Measurements from ENCODE around the gene SPRN.
"Not testable (repeated sequence)": the region's sequence is repeated elsewhere in the genome, so short reads cannot be mapped to it uniquely, and the experiment has no call there.

SPRN gene

DNA sequence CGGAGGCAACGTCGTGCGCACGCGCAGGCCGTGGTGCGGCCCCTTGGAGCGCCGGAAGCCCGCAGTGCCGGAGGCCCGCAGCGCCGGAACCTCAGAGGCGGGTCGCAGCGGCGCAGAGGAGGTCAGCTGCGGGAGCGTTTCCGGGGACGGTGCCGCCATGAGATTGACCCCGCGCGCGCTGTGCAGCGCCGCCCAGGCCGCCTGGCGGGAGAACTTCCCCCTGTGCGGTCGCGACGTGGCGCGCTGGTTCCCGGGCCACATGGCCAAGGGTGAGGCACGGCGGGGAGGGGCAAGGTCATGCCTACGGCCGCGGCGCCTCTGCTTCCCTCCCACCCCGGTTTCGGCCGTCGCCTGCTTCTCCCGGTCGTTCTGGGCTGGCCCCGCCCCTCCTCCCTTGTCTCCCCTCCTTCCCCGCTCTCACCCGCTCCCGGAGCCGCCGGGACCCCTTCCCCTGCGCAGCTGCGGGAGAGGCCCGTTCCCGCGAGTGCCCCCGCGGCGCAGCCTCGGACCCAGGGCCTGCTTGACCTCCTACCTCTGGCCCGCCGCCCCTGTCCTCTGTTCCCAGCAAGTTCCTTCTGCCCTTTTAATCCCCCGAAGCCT lies 30.3 kb downstream of the SPRN start, which contains the start of gene MTG1:
MTG1 (plus strand) TSS at position 94 of the 600 bp plus-strand sequence; CDS start at position 158, 64 bp downstream.
- peak; percentile 95 for DNase-seq
- in situ Hi-C loops (cut with HindIII; ENCODE audit: low pct_ligation_motif_present, low pct_unique_long_range_greater_than_20kb, low sequenced_read_pairs), result no loop called here

DNA sequence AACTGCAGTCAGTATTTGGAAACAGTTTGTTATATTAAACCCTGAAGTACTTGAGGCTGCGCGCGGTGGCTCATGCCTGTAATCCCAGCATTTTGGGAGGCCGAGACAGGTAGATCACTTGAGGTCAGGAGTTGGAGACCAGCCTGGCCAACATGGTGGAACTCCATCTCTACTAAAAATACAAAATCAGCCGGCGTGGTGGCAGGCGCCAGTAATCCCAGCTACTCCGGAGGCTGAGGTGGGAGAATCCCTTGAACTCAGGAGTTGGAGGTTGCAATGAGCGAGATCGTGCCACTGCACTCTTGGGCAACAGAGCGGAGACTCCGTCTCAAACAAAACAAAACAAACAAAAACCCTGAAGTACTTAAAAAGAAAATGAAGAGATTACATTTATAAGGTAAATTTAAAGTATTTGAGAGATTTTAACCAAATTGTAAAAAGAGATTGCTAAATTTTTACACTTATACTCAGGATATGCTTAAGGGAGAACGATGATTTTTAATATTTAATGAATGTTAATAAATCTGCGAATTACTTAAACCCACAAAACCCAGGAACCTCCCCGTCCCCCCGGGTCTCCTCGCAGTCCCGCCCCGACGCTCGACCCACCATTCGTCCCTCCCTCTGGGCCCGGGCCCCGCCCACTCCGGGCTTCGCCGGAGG lies 30.9 kb downstream of the SPRN start:
- in situ Hi-C loops (cut with HindIII; ENCODE audit: low pct_ligation_motif_present, low pct_unique_long_range_greater_than_20kb, low sequenced_read_pairs), result no loop called here
- no peak for DNase-seq

DNA sequence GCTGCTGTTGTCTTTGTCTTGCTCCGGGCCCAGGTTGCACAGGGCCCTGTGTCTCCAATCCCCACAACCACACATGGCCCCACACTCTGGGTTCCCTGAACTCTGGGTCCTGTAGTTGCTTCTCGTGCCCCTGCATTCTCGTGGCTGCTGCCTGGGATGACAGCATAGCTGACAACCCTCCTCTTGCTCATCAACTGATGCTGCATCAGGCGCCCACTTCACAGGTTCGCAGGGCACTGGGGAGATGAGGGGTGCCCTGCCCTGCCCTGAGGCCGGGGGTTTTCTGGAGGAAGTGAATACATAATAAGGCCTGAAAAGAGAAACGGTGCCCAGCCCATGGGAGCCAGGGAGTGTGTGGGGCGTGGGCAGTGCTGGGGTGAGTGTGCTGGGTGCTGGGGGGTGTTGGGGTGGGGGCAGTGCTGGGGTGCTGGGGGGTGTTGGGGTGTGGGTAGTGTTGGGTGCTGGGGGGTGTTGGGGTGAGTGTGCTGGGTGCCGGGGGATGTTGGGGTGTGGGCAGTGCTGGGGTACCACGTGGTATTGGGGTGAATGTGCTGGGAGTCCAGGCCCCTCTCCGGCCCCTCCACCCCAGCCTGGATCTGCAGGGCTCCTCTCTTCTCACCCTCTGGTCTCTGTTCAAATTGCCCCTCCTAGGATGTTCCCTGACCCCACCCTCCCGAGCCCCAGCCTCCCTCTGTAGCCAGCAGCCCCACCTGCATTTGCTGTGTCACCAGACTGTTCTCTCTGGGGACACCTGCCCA lies 32.5 kb downstream of the SPRN start:
- no peak for DNase-seq
- in situ Hi-C loops (cut with HindIII; ENCODE audit: low pct_ligation_motif_present, low pct_unique_long_range_greater_than_20kb, low sequenced_read_pairs), result no loop called here

DNA sequence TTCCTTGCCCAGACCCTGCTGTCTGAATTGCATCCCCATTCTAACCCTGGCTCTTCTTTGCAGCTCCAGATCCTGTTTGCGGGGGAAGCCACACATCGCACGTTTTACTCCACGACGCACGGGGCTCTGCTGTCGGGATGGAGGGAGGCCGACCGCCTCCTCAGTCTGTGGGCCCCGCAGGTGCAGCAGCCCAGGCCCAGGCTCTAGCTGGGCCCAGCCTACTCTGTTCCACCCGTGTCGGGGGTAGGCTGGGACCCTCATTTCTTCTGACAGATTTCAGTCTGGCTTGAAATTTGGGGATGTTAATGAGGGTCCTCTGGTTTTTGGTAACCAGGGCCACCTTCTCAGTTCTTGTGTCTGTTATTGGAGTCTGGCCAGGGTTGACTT lies 33.2 kb downstream of the SPRN start:
- in situ Hi-C loops (cut with HindIII; ENCODE audit: low pct_ligation_motif_present, low pct_unique_long_range_greater_than_20kb, low sequenced_read_pairs), result no loop called here
- no peak for DNase-seq

DNA sequence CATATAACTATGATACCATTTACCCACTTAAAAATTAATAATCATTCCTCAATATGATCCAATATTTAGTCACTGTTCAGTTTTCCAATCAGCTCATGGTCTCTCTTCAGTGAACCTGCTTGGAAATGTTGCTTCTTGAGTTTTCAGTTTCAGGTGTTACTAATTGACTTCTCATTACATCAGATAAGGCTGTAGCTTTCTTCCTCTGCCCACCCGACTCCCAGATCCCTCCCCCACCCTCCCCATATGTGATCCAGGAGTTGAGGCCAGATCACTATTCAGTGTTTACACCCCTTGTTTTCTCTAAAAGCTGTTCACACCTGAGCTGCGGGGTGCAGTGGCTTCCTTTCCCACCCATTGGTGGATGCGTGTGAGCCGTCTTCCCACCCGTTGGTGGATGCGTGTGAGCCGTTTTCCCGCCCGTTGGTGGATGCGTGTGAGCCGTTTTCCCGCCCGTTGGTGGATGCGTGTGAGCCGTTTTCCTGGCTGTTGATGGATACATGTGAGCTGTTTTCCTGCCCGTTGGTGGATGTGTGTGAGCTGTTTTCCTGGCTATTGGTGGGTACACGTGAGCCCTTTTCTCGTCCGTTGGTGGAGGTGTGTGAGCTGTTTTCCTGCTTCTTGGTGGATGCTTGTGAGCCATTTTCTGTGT lies 33.7 kb downstream of the SPRN start:
- no peak for DNase-seq
- in situ Hi-C loops (cut with HindIII; ENCODE audit: low pct_ligation_motif_present, low pct_unique_long_range_greater_than_20kb, low sequenced_read_pairs), result no loop called here

DNA sequence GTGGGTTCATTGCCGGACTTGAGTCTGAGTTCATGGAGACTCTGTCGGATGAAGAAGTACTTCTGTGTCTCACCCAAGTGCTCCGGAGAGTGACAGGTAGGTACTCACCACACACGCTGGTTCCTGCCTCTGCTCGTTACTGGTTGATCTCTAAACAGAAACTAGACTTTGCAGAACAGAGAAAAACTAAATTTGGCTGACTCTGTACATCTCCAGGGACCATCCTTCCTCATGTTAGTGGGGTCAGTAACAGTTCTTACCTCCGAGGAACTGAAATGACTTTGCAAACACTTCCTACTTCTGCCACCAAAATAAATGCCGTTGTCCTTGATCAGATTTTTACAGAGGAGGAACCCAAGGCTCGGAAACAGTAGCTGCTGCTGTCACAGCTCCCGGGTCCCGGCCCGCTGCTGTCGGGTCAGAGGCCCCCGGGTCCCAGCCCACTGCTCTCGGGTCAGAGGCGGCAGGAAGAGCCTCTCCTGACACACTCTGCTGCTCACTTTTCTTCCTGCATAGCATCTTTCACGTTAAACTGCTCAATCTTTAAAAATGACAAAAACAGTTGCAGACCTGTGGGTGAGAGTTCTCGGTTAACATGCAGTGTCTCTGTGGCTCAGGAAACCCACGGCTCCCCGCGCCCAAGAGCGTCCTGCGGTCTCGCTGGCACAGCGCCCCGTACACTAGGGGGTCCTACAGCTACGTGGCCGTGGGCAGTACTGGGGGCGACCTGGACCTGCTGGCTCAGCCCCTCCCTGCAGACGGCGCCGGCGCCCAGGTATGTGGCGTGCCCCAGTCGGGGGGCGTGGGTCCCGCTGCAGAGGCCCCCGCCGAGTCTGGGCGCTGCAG lies 35.2 kb downstream of the SPRN start:
- in situ Hi-C loops (cut with HindIII; ENCODE audit: low pct_ligation_motif_present, low pct_unique_long_range_greater_than_20kb, low sequenced_read_pairs), result no loop called here
- no peak for DNase-seq

DNA sequence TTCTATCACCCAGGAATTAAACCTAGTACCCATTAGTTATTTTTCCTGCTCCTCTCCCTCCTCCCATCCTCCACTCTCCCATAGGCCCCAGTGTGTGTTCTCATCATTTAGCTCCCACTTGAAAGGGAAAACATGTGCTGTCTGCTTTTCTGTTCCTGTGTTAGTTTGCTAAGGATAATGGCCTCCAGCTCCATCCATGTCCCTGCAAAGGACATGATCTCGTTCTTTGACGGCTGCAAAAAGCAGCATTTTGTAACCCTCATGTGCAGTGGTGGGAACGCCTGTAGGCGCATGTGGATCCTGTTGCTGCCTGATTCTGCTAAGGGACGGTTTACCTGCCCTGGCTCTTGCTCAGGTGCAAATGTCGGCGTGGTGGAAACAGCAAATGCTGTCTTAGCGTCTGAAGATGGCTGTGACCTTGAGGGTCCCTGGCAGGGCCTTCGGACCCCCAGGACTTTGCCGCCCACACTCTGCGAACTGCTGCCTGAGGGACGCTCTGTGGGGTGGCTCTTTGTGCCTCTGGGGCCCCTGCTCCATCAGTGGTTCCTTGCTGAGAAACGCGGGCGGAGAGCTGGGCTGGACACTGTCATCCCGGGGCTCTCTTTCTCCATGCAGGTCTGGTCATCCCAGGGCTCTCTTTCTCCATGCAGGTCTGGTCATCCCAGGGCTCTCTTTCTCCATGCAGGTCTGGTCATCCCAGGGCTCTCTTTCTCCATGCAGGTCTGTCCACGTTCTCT lies 36.0 kb downstream of the SPRN start:
- no peak for DNase-seq
- in situ Hi-C loops (cut with HindIII; ENCODE audit: low pct_ligation_motif_present, low pct_unique_long_range_greater_than_20kb, low sequenced_read_pairs), result no loop called here

DNA sequence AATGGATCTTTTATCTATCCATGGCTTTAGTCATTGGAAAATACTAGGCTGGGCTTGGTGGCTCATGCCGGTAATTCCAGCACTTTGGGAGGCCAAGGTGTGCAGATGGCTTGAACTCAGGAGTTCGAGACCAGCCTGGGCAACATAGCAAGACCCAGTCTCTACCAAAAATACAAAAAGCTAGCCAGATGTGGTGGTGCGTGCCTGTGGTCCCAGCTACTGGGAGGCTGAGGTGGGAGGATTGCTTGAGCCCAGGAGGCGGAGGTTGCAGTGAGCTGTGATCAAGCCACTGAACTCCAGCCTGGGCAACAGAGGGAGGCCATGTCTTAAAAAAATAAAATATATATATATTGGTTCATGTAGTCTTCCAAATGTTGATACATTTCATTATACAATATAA lies 37.5 kb downstream of the SPRN start:
- DNase-seq; in situ Hi-C loops (cut with HindIII; ENCODE audit: low pct_ligation_motif_present, low pct_unique_long_range_greater_than_20kb, low sequenced_read_pairs): not testable (repeated sequence)

DNA sequence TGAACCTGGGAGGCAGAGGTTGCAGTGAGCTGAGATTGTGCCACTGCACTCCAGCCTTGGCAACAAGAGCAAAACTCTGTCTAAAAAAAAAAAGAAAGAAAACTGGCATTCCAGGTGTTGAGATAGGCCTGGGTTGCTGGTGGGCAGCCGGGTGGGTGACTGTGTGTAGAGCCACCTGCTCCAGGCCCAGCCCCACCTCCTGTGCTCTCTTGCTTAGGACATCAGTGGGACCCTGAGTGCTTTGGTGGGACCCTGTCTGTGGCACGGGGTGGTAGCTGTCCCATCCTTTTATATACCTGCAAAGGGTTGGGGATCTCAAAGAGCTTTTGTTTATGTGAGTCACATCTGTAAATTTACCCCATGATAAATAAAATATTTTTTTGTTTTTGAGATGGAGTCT lies 39.2 kb downstream of the SPRN start:
- in situ Hi-C loops (cut with HindIII; ENCODE audit: low pct_ligation_motif_present, low pct_unique_long_range_greater_than_20kb, low sequenced_read_pairs), result no loop called here
- DNase-seq, result no peak

DNA sequence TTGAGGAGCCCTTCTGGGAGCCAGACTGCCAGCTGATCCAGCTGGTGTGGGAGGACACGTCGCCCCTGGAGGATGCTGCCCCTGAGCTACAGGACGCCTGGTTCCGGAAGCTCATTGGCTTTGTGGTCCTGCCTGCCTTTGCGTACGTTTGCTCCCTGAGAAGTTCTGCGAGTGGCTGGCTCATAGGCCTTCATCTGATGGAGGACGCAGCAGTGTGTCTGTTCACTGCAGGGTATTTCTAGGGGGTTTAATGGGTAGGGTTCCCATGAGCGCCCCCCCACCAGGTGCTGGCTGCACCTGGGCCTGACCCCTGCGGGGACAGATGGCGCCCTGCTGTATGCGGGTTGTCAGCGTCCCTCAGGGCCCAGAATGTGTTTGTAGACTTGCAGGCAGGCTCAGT lies 40.4 kb downstream of the SPRN start:
- DNase-seq, result no peak
- in situ Hi-C loops (cut with HindIII; ENCODE audit: low pct_ligation_motif_present, low pct_unique_long_range_greater_than_20kb, low sequenced_read_pairs), result no loop called here

DNA sequence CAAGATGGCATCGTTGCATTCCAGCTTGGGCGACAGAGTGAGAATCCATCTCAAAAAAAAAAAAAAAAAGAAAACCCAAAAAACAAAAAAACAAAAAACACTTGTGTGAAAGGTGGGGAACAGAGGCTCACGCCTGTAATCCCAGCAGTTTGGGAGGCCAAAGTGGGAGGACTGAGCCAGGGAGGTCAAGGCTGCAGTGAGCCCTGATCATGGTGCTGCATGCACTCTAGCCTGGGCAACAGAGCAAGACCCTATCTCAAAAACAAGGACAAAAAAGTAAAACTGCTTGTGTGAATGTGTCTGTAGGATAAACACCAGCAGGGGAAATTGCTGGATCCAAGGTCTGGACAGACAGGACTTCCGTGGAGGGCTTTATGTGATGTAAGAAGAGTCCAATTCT lies 40.9 kb downstream of the SPRN start:
- DNase-seq, result no peak
- in situ Hi-C loops (cut with HindIII; ENCODE audit: low pct_ligation_motif_present, low pct_unique_long_range_greater_than_20kb, low sequenced_read_pairs), result no loop called here

DNA sequence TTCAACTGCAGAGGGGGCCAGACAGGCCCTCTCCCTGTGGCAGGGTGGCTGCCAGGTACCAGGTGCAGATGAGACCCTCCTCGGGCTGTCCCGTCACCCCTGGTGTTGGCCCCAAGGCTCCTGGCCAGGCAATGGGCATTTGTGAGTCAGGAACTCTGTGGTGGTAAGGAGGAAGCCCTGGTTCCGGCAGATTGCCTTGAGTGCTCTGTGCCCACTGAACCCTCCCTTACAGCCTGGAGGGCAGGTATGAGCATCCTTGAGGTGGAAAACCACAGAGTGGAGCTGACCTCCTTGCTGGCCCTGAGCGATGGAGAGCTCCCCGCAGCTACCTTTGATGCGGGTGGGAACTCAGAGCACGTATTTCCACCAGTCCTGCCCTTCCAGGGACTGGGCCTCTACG lies 43.4 kb downstream of the SPRN start:
- DNase-seq, result no peak
- in situ Hi-C loops (cut with HindIII; ENCODE audit: low pct_ligation_motif_present, low pct_unique_long_range_greater_than_20kb, low sequenced_read_pairs), result no loop called here

DNA sequence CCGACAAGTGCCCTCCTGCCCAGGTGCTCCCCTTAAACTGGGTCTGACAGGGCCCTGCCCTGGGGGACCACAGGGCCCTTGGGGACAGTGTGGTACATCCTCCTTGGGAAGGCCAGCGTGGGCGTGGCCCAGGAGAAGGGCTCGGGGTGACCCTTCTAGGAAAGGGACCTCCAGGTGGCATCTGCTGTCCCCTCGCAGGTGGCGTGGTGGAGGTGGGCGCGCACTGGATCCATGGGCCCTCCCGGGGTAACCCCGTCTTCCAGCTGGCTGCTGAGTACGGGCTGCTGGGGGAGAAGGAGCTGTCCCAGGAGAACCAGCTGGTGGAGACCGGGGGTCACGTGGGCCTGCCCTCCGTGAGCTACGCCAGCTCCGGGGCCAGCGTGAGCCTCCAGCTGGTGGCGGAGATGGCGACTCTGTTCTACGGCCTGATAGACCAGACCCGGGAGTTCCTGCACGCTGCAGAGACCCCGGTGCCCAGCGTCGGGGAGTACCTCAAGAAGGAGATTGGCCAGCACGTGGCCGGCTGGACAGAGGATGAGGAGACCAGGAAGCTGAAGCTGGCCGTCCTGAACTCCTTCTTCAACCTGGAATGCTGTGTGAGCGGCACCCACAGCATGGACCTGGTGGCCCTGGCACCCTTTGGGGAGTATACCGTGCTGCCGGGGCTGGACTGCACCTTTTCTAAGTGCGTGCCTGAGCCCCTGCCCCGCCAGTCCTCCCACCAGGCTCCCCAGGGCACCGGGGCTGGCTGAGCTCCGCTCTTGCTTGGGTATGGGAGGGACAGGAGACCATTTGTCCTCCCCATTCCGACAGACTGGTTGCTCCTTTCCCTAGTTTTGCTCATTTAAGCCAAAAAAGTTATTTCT lies 44.4 kb downstream of the SPRN start:
- in situ Hi-C loops (cut with HindIII; ENCODE audit: low pct_ligation_motif_present, low pct_unique_long_range_greater_than_20kb, low sequenced_read_pairs), result no loop called here
- no peak for DNase-seq

DNA sequence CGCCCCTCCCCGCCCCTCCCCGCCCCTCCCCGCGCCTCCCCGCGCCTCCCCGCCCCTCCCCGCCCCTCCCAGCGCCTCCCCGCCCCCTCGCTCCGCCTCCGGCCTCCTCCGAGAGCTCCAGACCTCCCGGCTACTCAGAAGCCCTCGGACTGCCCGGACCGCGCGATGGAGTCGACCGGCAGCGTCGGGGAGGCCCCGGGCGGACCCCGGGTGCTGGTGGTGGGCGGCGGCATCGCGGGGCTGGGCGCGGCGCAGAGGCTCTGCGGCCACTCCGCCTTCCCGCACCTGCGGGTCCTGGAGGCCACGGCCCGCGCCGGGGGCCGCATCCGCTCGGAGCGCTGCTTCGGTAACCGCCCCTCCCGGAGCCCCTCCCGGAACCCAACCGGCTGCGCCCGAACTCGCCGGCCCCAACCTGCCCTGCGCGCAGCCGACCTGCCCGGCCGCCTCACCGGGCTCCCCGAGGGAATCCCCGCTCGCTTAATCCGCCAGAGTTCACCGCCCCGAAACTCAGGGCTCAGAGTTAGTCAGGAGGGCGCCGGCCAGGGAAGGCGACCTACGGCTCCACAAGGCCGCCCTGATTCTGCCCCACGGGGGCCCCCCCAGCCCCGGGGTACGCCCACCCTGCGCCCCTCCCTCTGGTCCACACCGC lies 45.1 kb downstream of the SPRN start, which contains the start of gene PAOX:
PAOX (plus strand) TSS at position 111 of the 649 bp plus-strand sequence; CDS start at position 166, 55 bp downstream.
- in situ Hi-C loops (cut with HindIII; ENCODE audit: low pct_ligation_motif_present, low pct_unique_long_range_greater_than_20kb, low sequenced_read_pairs), result no loop called here
- peak; percentile 66 for DNase-seq

DNA sequence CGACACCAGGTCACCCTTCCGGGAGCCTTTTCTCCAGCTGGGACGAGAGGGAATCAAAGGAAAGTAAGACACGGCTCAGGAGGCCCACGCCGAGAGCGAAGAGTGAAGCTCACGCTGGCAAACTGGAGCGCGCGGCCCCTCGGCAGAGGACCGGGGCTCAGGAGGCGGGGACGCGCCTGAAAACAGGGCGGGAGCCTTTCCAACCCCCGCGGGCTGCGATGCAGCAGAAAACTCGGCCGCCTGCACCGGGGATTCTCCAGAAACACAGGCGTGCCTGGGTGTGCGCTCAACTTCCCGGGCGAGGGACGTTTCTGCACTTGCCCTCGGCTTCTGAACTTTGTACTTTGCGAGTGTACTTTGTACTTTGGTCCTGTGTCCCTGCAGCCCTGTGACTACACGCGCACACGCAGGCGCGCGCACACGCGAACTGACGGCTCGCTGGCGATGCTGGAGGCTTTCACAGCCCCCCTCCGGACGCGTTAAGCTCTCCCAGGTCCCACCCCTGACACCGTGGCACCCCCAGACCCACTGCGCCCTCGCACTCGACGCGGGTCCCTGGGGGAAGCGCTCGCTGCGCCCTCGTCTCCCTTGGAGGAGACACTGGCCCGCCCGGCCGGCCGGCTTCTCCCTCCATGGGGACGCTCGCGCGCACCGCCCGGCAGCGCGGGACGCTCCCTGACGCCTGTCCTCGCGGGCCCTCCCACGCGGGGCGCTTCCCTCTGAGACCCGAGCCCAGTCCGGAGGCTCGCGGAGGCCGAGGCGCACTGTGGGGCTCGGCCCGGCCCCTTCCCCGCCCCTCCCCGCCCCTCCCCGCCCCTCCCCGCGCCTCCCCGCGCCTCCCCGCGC lies 46.0 kb downstream of the SPRN start:
- in situ Hi-C loops (cut with HindIII; ENCODE audit: low pct_ligation_motif_present, low pct_unique_long_range_greater_than_20kb, low sequenced_read_pairs), result no loop called here
- peak; percentile 54 for DNase-seq

DNA sequence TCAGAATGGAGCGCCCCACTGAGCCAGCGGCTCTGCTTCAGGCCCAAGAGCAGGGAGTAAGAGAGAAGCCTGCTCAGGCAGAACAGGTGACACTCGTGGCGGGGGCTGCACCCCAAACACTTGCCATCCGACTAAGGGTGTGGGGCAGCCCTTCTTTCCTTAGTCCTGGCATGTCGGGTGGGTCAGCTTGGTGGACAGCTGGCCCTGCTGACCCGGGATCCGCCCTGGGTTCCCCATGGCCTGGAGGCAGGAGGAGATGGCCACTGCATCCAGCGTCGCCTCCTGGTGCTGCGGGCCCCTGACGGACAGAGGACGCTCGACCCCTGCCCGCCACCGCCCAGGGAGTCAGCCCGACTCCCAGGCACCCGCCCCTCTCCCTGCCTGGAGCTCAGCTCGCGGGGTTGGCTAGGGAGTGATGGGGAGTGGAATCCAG lies 46.6 kb downstream of the SPRN start:
- in situ Hi-C loops (cut with HindIII; ENCODE audit: low pct_ligation_motif_present, low pct_unique_long_range_greater_than_20kb, low sequenced_read_pairs), result no loop called here
- DNase-seq, result no peak
